Measurements from ENCODE around the gene ORC6. TPM values are rescaled to one million over a fixed set of nuclear protein-coding genes. Genes with fewer than 3 reads are reported as not detected.

ORC6 gene
- polyA plus RNA-seq, 1 donor (not counting 4 experiments of a cell fraction or from before 2014, with no cell fraction given) = 21.9 TPM

- dilution Hi-C loops (cut with MboI; ENCODE audit: extremely low pct_ligation_motif_present, low sequenced_read_pairs) = no loop called here
- no peak overlapping the region for H3K4me2 ChIP-seq (ENCODE audit: control insufficient read depth, extremely low read depth, insufficient read depth, low read depth, low read length)
- TF ChIP-seq EZH2 (IDR thresholded peaks at IDR 0.05; ENCODE audit: low read length) = no peak
- TF ChIP-seq, protein P1, sequence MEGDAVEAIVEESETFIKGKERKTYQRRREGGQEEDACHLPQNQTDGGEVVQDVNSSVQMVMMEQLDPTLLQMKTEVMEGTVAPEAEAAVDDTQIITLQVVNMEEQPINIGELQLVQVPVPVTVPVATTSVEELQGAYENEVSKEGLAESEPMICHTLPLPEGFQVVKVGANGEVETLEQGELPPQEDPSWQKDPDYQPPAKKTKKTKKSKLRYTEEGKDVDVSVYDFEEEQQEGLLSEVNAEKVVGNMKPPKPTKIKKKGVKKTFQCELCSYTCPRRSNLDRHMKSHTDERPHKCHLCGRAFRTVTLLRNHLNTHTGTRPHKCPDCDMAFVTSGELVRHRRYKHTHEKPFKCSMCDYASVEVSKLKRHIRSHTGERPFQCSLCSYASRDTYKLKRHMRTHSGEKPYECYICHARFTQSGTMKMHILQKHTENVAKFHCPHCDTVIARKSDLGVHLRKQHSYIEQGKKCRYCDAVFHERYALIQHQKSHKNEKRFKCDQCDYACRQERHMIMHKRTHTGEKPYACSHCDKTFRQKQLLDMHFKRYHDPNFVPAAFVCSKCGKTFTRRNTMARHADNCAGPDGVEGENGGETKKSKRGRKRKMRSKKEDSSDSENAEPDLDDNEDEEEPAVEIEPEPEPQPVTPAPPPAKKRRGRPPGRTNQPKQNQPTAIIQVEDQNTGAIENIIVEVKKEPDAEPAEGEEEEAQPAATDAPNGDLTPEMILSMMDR (optimal IDR thresholded peaks at IDR 0.05 in 1 of 3, IDR thresholded peaks at IDR 0.05 in 1 of 3, conservative IDR thresholded peaks at IDR 0.05 in 1 of 3; ENCODE audit: extremely low read depth in 1 of 3, insufficient read depth in 2 of 3, low read length in 3 of 3) = no peak
Measured at GRCh38 chr16:46720619-46721018, 31.2 kb downstream of the ORC6 start.

GRCh38 chr16:46721885-46722284, 32.4 kb downstream of the ORC6 start:
- DNase-seq (ENCODE audit: low read depth, low spot score) (no peak), FAIRE-seq (no peak)
- Histone ChIP-seq H4K20me1 (ENCODE audit: control insufficient read depth, extremely low read depth, insufficient read depth, low read length) (no peaks in the 10 kb centered on the region), H3K36me3 (ENCODE audit: control insufficient read depth in 2 of 2, extremely low read depth in 1 of 2, insufficient read depth in 2 of 2, low read length in 2 of 2) (no peaks in the 10 kb centered on the region), H3K9ac (ENCODE audit: control insufficient read depth, extremely low read depth, insufficient read depth, low read length) (no peak overlapping the region), H3K9me1 (ENCODE audit: control insufficient read depth, extremely low read depth, insufficient read depth, low read length) (no peaks in the 10 kb centered on the region), H3K4me2 (ENCODE audit: control insufficient read depth, extremely low read depth, insufficient read depth, low read depth, low read length) (no peak overlapping the region), H3K27ac (ENCODE audit: control insufficient read depth, insufficient read depth, low read length) (no peak overlapping the region), H3K79me2 (ENCODE audit: control insufficient read depth, insufficient read depth, low read length) (no peaks in the 10 kb centered on the region), H3K27me3 (ENCODE audit: control insufficient read depth, extremely low read depth, insufficient read depth, low read length) (no peaks in the 10 kb centered on the region), H3K4me1 (ENCODE audit: control insufficient read depth, extremely low read depth, insufficient read depth, low read length) (no peaks in the 10 kb centered on the region), H3K4me3 (ENCODE audit: control insufficient read depth in 2 of 3, extremely low read depth in 1 of 3, insufficient read depth in 2 of 3, low read depth in 1 of 3, low read length in 3 of 3) (no peak overlapping the region), H3K9me3 (ENCODE audit: control insufficient read depth, low read depth, low read length) (no peaks in the 10 kb centered on the region), H2AFZ (ENCODE audit: control insufficient read depth, low read length) (no peak overlapping the region)
- dilution Hi-C loops (cut with MboI; ENCODE audit: extremely low pct_ligation_motif_present, low sequenced_read_pairs) = no loop called here
- TF ChIP-seq, protein P1 (optimal IDR thresholded peaks at IDR 0.05 in 1 of 3, IDR thresholded peaks at IDR 0.05 in 1 of 3, conservative IDR thresholded peaks at IDR 0.05 in 1 of 3; ENCODE audit: extremely low read depth in 1 of 3, insufficient read depth in 2 of 3, low read length in 3 of 3) = no peak
- TF ChIP-seq EZH2 (IDR thresholded peaks at IDR 0.05; ENCODE audit: low read length) = no peak

More at GRCh38 chr16:46720619-46721018, 31.2 kb downstream of the ORC6 start:
- DNase-seq (ENCODE audit: low read depth, low spot score) (no peak), FAIRE-seq (no peak)
- Histone ChIP-seq H3K9me3 (ENCODE audit: control insufficient read depth, low read depth, low read length) (no peaks in the 10 kb centered on the region), H3K27me3 (ENCODE audit: control insufficient read depth, extremely low read depth, insufficient read depth, low read length) (no peaks in the 10 kb centered on the region), H3K4me1 (ENCODE audit: control insufficient read depth, extremely low read depth, insufficient read depth, low read length) (no peaks in the 10 kb centered on the region), H3K36me3 (ENCODE audit: control insufficient read depth in 2 of 2, extremely low read depth in 1 of 2, insufficient read depth in 2 of 2, low read length in 2 of 2) (no peaks in the 10 kb centered on the region), H3K27ac (ENCODE audit: control insufficient read depth, insufficient read depth, low read length) (no peak overlapping the region), H3K9me1 (ENCODE audit: control insufficient read depth, extremely low read depth, insufficient read depth, low read length) (no peaks in the 10 kb centered on the region), H3K79me2 (ENCODE audit: control insufficient read depth, insufficient read depth, low read length) (no peaks in the 10 kb centered on the region), H2AFZ (ENCODE audit: control insufficient read depth, low read length) (no peak overlapping the region), H3K9ac (ENCODE audit: control insufficient read depth, extremely low read depth, insufficient read depth, low read length) (no peak overlapping the region), H4K20me1 (ENCODE audit: control insufficient read depth, extremely low read depth, insufficient read depth, low read length) (no peaks in the 10 kb centered on the region), H3K4me3 (ENCODE audit: control insufficient read depth in 2 of 3, extremely low read depth in 1 of 3, insufficient read depth in 2 of 3, low read depth in 1 of 3, low read length in 3 of 3) (no peak overlapping the region)
